Measurements from ENCODE around the gene INSR. TPM values are rescaled to one million over a fixed set of nuclear protein-coding genes. Genes with fewer than 3 reads are reported as not detected.

The INSR gene
- total RNA-seq, 2 donors from 2014 or later = 58.7 to 62.2 TPM

- Histone ChIP-seq H3K36me3 (no peaks in the 10 kb centered on the region), H3K9me3 (no peaks in the 10 kb centered on the region), H3K4me3 (no peak overlapping the region), H3K27ac (no peak overlapping the region), H3K27me3 (no peaks in the 10 kb centered on the region), H3K9ac (ENCODE audit: low read depth in 2 of 2, low read length in 2 of 2) (no peak overlapping the region), H3K4me1 (peaks cover 4% of the 10 kb centered on the region)
- TF ChIP-seq CTCF (IDR thresholded peaks at IDR 0.05) = no peak
- intact Hi-C loops (cut with DNase I) = no loop called here
- DNase-seq = no peak
Measured at GRCh38 chr19:7137120-7137519, 157.1 kb downstream of the INSR start.

- H3K4me3 ChIP-seq = no peak overlapping the region
- H3K36me3 ChIP-seq = peaks cover 8% of the 10 kb centered on the region
- no peaks in the 10 kb centered on the region for H3K27me3 ChIP-seq
- intact Hi-C loops (cut with DNase I) = no loop called here
- TF ChIP-seq CTCF (IDR thresholded peaks at IDR 0.05) = no peak
- H3K9me3 ChIP-seq = no peaks in the 10 kb centered on the region
- no peak overlapping the region for H3K27ac ChIP-seq
- no peak overlapping the region for H3K9ac ChIP-seq (ENCODE audit: low read depth in 2 of 2, low read length in 2 of 2)
- peaks cover 4% of the 10 kb centered on the region for H3K4me1 ChIP-seq
- DNase-seq = no peak
Measured at GRCh38 chr19:7132054-7132453, 162.2 kb downstream of the INSR start.

- DNase-seq = no peak
- Histone ChIP-seq H3K4me1 (peaks cover 4% of the 10 kb centered on the region), H3K27me3 (no peaks in the 10 kb centered on the region), H3K27ac (no peak overlapping the region), H3K9me3 (no peaks in the 10 kb centered on the region), H3K9ac (ENCODE audit: low read depth in 2 of 2, low read length in 2 of 2) (no peak overlapping the region), H3K4me3 (no peak overlapping the region), H3K36me3 (peaks cover 15% of the 10 kb centered on the region)
- no peak for TF ChIP-seq CTCF (IDR thresholded peaks at IDR 0.05)
- intact Hi-C loops (cut with DNase I) = no loop called here
Measured at GRCh38 chr19:7130043-7130442, 164.2 kb downstream of the INSR start.

GRCh38 chr19:7126132-7126531 lies 168.1 kb downstream of the INSR start:
- H3K27me3 ChIP-seq = no peaks in the 10 kb centered on the region
- peaks cover 20% of the 10 kb centered on the region for H3K36me3 ChIP-seq
- H3K9me3 ChIP-seq = no peaks in the 10 kb centered on the region
- H3K4me3 ChIP-seq = no peak overlapping the region
- TF ChIP-seq CTCF (IDR thresholded peaks at IDR 0.05) = no peak
- intact Hi-C loops (cut with DNase I) = no loop called here
- H3K27ac ChIP-seq = no peak overlapping the region
- DNase-seq = no peak
- H3K4me1 ChIP-seq = no peaks in the 10 kb centered on the region
- no peak overlapping the region for H3K9ac ChIP-seq (ENCODE audit: low read depth in 2 of 2, low read length in 2 of 2)

GRCh38 chr19:7125221-7125620 lies 169.0 kb downstream of the INSR start:
- Histone ChIP-seq H3K27ac (no peak overlapping the region), H3K9ac (ENCODE audit: low read depth in 2 of 2, low read length in 2 of 2) (no peak overlapping the region), H3K36me3 (peaks cover 15% of the 10 kb centered on the region), H3K4me1 (no peaks in the 10 kb centered on the region), H3K27me3 (no peaks in the 10 kb centered on the region), H3K4me3 (no peak overlapping the region), H3K9me3 (no peaks in the 10 kb centered on the region)
- intact Hi-C loops (cut with DNase I) = no loop called here
- no peak for DNase-seq
- no peak for TF ChIP-seq CTCF (IDR thresholded peaks at IDR 0.05)

- H3K27ac ChIP-seq = no peak overlapping the region
- no peak for TF ChIP-seq CTCF (IDR thresholded peaks at IDR 0.05)
- H3K36me3 ChIP-seq = peaks cover 15% of the 10 kb centered on the region
- no peak overlapping the region for H3K4me3 ChIP-seq
- no peak for DNase-seq
- H3K27me3 ChIP-seq = no peaks in the 10 kb centered on the region
- intact Hi-C loops (cut with DNase I) = no loop called here
- H3K4me1 ChIP-seq = no peaks in the 10 kb centered on the region
- no peaks in the 10 kb centered on the region for H3K9me3 ChIP-seq
- H3K9ac ChIP-seq (ENCODE audit: low read depth in 2 of 2, low read length in 2 of 2) = no peak overlapping the region
Measured at GRCh38 chr19:7124782-7125181, 169.4 kb downstream of the INSR start.

All from colonic mucosa (tissue), 4 donors.